Stimulated activated naive CD8-positive, alpha-beta T cell treated with anti-CD3 and anti-CD28 coated beads, Interleukin-15, amount 100 ng/mL, for 72 hours (primary cell): ENCODE results near the gene KCNA2.
A peak's percentile ranks its signal among the peaks of the same experiment; 100 is the strongest.

Source experiments
- ATAC-seq: fragments of 150-1000 bp; cut with Tn5 transposase; 2 replicates; pipeline ENCODE4 v1.10.0; 2021; ENCODE audit warnings: mild to moderate bottlenecking, moderate library complexity
- DNase-seq, 2 donors: peaks; one replicate each; pipeline ENCODE4 v3.0.0; 2021 to 2022
- H3K27ac Mint-ChIP-seq, 2 donors: one replicate each; pipeline ENCODE4 v1.8.0; 2022; ENCODE audit warnings: mild to moderate bottlenecking in 2 of 2, mixed read lengths in 2 of 2, moderate library complexity in 2 of 2
- H3K27me3 Mint-ChIP-seq: one replicate; pipeline ENCODE4 v1.8.0; 2022; ENCODE audit warnings: mixed read lengths
- H3K4me1 Mint-ChIP-seq: one replicate; pipeline ENCODE4 v1.8.0; 2022; ENCODE audit warnings: mild to moderate bottlenecking, mixed read lengths
- H3K4me3 Mint-ChIP-seq, 2 donors: one replicate each; pipeline ENCODE4 v1.8.0; 2022; ENCODE audit warnings: mild to moderate bottlenecking in 2 of 2, mixed read lengths in 2 of 2, moderate library complexity in 1 of 2
- H3K9me3 Mint-ChIP-seq, 2 donors: one replicate each; pipeline ENCODE4 v1.8.0; 2022; ENCODE audit warnings: mixed read lengths in 2 of 2

The KCNA2 gene

GRCh38 chr1:110616587-110616986, 10.4 kb upstream of the KCNA2 start:
- ATAC-seq (no peak), DNase-seq (peak in 1 of 2 donors; percentile 6)
- peaks cover 28% of the 10 kb centered on the region for H3K4me1 Mint-ChIP-seq
- H3K9me3 Mint-ChIP-seq: no peaks in the 10 kb centered on the region
- H3K27ac Mint-ChIP-seq: no peak overlapping the region
- H3K27me3 Mint-ChIP-seq: no peaks in the 10 kb centered on the region
- H3K4me3 Mint-ChIP-seq: no peak overlapping the region

GRCh38 chr1:110615548-110616130, 9.5 kb upstream of the KCNA2 start:
- Mint-ChIP-seq H3K27ac (no peak overlapping the region), H3K9me3 (no peaks in the 10 kb centered on the region), H3K4me3 (no peak overlapping the region), H3K4me1 (peaks cover 27% of the 10 kb centered on the region), H3K27me3 (peaks cover 2% of the 10 kb centered on the region)
- DNase-seq (peak in 1 of 2 donors; percentile 59), ATAC-seq (peak; percentile 41)

- no peak overlapping the region for H3K4me3 Mint-ChIP-seq
- no peak for DNase-seq
- H3K27me3 Mint-ChIP-seq: peaks cover 34% of the 10 kb centered on the region
- no peaks in the 10 kb centered on the region for H3K9me3 Mint-ChIP-seq
- H3K4me1 Mint-ChIP-seq: peaks cover 18% of the 10 kb centered on the region
- no peak for ATAC-seq
- H3K27ac Mint-ChIP-seq: no peak overlapping the region
Observed at GRCh38 chr1:110612060-110612745, 6.0 kb upstream of the KCNA2 start.

- Mint-ChIP-seq H3K27me3 (peaks cover 48% of the 10 kb centered on the region), H3K27ac (no peak overlapping the region), H3K4me3 (no peak overlapping the region), H3K9me3 (no peaks in the 10 kb centered on the region), H3K4me1 (peaks cover 31% of the 10 kb centered on the region)
- no peak for DNase-seq
- no peak for ATAC-seq
Observed at GRCh38 chr1:110610696-110611286, 4.6 kb upstream of the KCNA2 start.

DNA sequence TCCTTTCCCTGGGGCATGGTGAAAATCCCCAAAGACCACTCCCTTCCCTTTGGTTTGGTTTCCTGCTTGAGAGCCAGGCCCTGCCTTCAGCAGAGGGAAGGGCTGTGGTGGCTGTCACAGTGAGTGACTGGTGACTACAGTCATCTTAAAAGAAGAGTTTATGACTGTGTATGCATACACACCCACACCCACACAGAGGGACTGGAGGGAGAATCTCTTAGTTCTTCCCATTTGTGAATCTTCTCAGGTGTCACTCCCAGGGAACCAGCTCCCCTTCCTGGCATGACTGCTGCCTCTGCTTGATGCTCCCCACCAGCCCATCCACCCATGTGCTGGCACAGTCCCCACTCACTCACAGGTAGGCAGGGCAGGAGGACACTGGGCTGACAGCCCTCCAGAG, 3.9 kb upstream of the KCNA2 start:
- ATAC-seq: no peak

DNA sequence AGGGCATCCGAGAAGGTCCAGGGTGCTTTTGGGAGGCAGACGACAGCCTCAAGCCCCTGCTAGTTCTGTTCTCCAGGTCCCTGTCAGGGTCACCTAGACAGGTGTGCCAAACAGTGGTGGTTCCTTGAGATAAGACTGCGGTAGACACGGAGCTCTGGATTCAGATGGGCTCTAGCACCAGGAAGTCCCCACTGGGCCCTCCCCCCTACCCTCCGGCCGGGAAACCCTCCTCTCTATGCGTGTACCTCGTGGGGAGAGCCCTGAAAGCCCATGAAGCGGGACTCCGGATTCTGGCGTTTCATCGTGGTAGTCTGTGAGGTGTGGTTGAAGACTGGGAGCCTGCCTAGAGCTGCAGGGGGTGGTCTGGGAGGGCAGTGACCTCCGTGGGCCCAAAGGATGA, 2.1 kb upstream of the KCNA2 start:
- Mint-ChIP-seq H3K4me1 (peaks cover 27% of the 10 kb centered on the region), H3K27me3 (peaks cover 73% of the 10 kb centered on the region), H3K27ac (no peak overlapping the region), H3K4me3 (peak overlapping the region in 1 of 2 donors; percentile 72), H3K9me3 (no peaks in the 10 kb centered on the region)
- no peak for DNase-seq
- ATAC-seq: no peak

More for the DNA sequence above, 3.9 kb upstream of the KCNA2 start:
- no peak overlapping the region for H3K4me3 Mint-ChIP-seq
- H3K27me3 Mint-ChIP-seq: peaks cover 55% of the 10 kb centered on the region
- no peaks in the 10 kb centered on the region for H3K9me3 Mint-ChIP-seq
- peaks cover 27% of the 10 kb centered on the region for H3K4me1 Mint-ChIP-seq
- H3K27ac Mint-ChIP-seq: no peak overlapping the region
- DNase-seq: no peak

DNA sequence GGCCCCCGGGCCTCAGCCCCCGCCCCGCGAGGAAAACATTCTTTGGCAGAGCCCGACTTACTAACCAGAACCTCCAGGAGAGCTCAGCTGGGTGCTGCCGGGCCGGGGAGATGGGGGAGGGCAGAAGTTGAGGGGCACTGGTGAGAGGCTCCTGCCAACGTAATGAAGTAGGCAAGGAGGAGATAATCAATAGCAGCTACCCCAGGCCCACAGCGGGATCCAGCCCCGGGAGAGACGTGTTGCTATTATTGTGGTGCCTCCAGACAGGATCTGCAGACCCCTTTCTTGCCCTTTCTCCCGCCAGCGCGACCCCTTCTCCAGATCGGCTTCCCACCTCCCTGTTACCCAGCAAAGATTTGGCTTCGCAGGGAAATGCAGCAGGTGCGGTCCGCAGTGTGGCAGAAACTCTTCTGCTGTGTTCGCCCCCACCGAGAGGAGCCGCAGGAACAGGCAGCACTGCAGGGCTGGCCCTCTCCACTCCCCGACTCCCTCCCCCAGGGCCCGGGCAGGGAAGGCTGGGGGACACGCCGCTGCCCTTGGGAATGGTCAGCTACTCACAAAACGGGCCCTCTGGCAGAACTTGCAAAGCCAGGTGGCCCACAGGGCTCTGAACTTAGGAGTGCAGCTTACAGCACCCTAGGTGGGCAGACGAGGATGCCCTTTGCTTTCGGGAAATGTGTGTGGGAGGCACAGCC, 1.5 kb upstream of the KCNA2 start:
- H3K27me3 Mint-ChIP-seq: peaks cover 79% of the 10 kb centered on the region
- ATAC-seq (peak; percentile 16), DNase-seq (no peak)
- H3K4me3 Mint-ChIP-seq: peak overlapping the region; percentile 68 to 72
- H3K4me1 Mint-ChIP-seq: peaks cover 27% of the 10 kb centered on the region
- H3K9me3 Mint-ChIP-seq: no peaks in the 10 kb centered on the region
- no peak overlapping the region for H3K27ac Mint-ChIP-seq

- DNase-seq: peak; percentile 22 to 43
Observed at GRCh38 chr1:110606657-110607535, 738 bp upstream of the KCNA2 start.

DNA sequence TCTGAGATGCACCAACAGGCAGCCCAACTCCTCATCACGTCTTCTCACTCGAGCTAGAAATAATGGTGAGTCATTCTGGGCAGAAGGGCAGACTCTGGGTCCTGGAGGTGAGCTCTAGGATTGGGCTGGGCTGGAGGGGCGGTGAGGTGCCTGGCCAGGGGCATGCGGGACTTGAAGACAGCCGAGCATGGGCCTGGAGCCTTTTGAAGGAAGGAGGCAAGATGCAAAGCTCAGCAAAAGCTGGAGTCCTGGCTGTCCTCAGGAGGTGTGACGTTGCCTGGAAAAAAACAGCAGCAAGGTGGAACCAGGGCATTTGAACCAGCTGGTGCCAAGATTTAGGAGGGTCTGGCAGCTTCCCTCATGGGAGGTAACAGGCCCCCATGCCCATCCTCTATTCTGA, 712 bp downstream of the KCNA2 start:
- DNase-seq (no peak), ATAC-seq (no peak)
- Mint-ChIP-seq H3K4me3 (no peak overlapping the region), H3K4me1 (peaks cover 27% of the 10 kb centered on the region), H3K27me3 (peaks cover 77% of the 10 kb centered on the region), H3K9me3 (no peaks in the 10 kb centered on the region), H3K27ac (no peak overlapping the region)

More at GRCh38 chr1:110606657-110607535, 738 bp upstream of the KCNA2 start:
- peak; percentile 73 for ATAC-seq
- no peaks in the 10 kb centered on the region for H3K9me3 Mint-ChIP-seq
- H3K27me3 Mint-ChIP-seq: peaks cover 81% of the 10 kb centered on the region
- no peak overlapping the region for H3K27ac Mint-ChIP-seq
- H3K4me1 Mint-ChIP-seq: peaks cover 27% of the 10 kb centered on the region
- H3K4me3 Mint-ChIP-seq: peak overlapping the region; percentile 84 to 91

DNA sequence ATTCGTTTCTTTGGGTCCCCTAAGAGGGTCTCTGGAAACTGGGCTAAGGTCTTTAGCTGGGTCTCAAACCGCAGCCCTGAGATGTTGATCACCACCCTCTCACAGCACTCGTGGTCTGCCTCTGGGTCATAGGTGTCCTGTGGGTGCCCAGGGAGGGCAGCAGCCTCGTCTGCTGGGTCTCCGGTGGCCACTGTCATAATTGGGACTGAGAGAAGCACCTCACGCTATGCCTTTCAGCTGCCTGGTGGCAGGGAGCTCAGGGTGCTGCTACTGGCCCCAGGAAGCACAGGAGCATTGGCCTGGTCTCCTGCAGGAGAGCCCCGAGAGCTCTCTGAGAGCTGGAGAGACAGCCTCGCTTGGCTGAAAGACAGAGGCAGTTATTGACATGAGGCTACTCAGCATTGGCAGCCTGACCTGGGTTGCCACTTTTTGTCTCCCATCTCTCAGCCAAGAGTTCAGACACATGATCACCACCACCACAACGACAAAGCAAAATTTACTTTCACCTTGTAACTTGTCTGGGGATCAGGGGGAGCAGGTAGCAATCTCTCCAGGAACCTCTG, 1.5 kb downstream of the KCNA2 start:
- H3K27me3 Mint-ChIP-seq: peaks cover 72% of the 10 kb centered on the region
- peaks cover 27% of the 10 kb centered on the region for H3K4me1 Mint-ChIP-seq
- H3K9me3 Mint-ChIP-seq: no peaks in the 10 kb centered on the region
- no peak overlapping the region for H3K4me3 Mint-ChIP-seq
- H3K27ac Mint-ChIP-seq: no peak overlapping the region
- ATAC-seq: no peak
- DNase-seq: no peak

DNA sequence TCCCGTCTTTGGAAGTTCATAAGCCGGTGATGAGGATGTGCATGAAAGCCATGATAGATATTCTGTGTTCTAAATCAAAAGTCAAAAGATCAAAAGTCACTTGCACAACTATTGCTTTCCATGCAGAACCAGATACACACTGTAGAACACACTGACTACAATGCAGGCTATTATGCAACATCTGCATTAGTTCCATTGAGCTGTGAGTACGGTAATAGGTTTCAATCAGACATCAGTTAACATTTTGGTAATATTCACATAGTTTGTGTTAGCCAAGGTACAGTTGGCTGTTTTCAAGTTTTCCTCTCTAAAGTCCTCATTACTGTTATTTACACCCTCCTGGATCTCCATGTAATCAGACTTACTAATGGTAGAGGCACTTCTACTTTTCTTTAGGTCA, 3.1 kb downstream of the KCNA2 start:
- DNase-seq (no peak), ATAC-seq (no peak)
- peaks cover 24% of the 10 kb centered on the region for H3K4me1 Mint-ChIP-seq
- no peak overlapping the region for H3K4me3 Mint-ChIP-seq
- no peaks in the 10 kb centered on the region for H3K9me3 Mint-ChIP-seq
- peaks cover 56% of the 10 kb centered on the region for H3K27me3 Mint-ChIP-seq
- no peak overlapping the region for H3K27ac Mint-ChIP-seq

DNA sequence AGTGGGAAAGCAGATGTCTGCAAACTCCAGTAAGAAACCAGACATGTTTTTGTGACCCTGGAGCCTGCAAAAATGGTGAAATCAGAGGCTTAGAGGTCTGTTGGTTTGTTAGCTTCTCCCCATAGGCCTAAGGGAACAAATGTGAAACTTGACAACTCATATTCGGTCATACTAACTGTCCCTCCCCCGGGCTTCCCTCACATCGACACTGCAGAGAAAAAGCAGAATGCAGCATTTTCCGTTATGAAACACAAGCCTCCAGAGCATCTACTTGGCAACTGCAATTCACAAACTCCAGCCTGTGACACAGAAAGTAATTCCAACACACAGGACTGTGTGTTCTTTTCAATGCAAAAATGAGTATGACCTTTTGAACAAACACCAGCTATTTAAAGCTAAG, 3.7 kb downstream of the KCNA2 start:
- H3K27ac Mint-ChIP-seq: no peak overlapping the region
- no peak for ATAC-seq
- peaks cover 18% of the 10 kb centered on the region for H3K4me1 Mint-ChIP-seq
- no peak overlapping the region for H3K4me3 Mint-ChIP-seq
- no peak for DNase-seq
- peaks cover 50% of the 10 kb centered on the region for H3K27me3 Mint-ChIP-seq
- no peaks in the 10 kb centered on the region for H3K9me3 Mint-ChIP-seq

DNA sequence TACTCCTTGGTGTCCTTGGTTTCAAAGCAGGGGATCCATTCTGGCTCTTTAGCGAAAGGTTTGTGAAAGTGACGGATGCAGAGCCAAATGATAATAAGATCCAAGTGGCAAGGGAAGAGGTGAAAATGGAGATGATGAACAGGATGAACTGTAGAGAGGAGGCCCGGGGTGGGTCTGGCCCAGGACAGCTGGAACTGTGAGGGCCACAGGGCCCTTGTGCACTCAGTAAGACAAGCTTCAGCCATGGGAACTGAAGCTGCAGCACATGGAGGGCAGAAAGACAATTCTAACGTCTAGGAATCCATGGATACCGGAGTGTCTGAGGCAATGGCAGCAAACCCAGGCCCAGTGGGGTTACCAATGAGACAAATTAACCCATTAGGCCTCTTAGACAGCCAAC, 4.8 kb downstream of the KCNA2 start:
- H3K4me1 Mint-ChIP-seq: peaks cover 7% of the 10 kb centered on the region
- no peak overlapping the region for H3K4me3 Mint-ChIP-seq
- H3K9me3 Mint-ChIP-seq: no peaks in the 10 kb centered on the region
- no peak overlapping the region for H3K27ac Mint-ChIP-seq
- ATAC-seq: no peak
- H3K27me3 Mint-ChIP-seq: peaks cover 39% of the 10 kb centered on the region
- DNase-seq: no peak

DNA sequence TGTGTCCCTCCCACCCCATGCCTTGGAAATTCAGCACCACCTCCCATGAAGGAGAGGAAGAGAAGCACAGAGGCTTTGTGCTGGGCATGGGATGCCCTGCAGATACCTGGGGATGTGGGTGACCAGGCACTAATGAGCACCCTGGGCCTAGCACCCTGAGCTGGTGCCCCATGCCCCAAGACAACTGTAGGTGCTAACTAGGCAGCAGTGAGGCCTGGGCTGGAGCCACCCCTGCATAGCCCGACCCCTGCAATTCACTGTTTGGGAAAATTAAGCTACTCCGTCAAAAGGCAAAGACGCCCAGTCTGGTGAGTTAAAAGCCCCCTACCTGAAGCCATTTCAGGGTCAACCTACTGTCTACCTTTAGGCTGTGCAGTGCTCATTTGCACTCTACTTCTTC, 5.4 kb downstream of the KCNA2 start:
- Mint-ChIP-seq H3K4me3 (no peak overlapping the region), H3K4me1 (peaks cover under 1% of the 10 kb centered on the region), H3K9me3 (no peaks in the 10 kb centered on the region), H3K27me3 (peaks cover 33% of the 10 kb centered on the region), H3K27ac (no peak overlapping the region)
- ATAC-seq (no peak), DNase-seq (no peak)

DNA sequence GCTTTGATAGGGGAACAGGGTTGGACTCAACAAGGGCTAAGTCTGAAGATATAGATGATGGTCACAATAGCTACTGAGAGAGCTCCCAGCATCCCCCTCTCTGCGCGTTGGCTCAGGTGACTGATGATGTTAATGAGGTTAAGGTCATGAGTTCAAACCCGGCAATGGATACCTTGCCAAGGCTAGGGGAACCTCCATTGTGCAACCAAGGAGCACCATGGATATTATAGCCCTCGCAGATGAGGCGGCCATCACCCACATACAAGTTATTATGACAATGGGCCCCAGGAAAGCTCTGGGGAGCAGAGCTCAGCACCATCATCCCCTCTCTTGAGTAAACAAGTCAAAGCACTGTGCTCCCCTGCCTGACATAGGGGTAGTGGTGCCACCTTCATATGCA, 8.2 kb downstream of the KCNA2 start:
- ATAC-seq: no peak

More for the DNA sequence above, 8.2 kb downstream of the KCNA2 start:
- no peak for DNase-seq
- Mint-ChIP-seq H3K4me3 (no peak overlapping the region), H3K27ac (no peak overlapping the region), H3K4me1 (peaks cover 6% of the 10 kb centered on the region), H3K27me3 (peaks cover 5% of the 10 kb centered on the region), H3K9me3 (no peaks in the 10 kb centered on the region)
